ENCODE data around the gene PLEKHH1. TPM values are rescaled to one million over a fixed set of nuclear protein-coding genes. Genes with fewer than 3 reads are reported as not detected.

The PLEKHH1 gene
- total RNA-seq, 1 experiment from 2014 or later, result 35.3 TPM

- no peak overlapping the region for H2AK5ac ChIP-seq (ENCODE audit: insufficient read length, low read length)
- H3K9me3 Mint-ChIP-seq, result no peaks in the 10 kb centered on the region
- H3T11ph ChIP-seq (ENCODE audit: low read length), result no peak overlapping the region
- no peak overlapping the region for H2AFZ ChIP-seq (ENCODE audit: low read length)
- H3K4me1 ChIP-seq (ENCODE audit: insufficient read depth, low read length), result no peaks in the 10 kb centered on the region
- H3K14ac ChIP-seq (ENCODE audit: insufficient read depth, low read length), result no peak overlapping the region
- no peak overlapping the region for H2BK5ac ChIP-seq (ENCODE audit: insufficient read length, low read length)
- H3K4me1 Mint-ChIP-seq, result peaks cover 18 to 25% of the 10 kb centered on the region in 2 experiments
- H3K9ac ChIP-seq (ENCODE audit: extremely low read depth, insufficient read length, low read length), result no peak overlapping the region
- no peak overlapping the region; a peak in 1 of 5 replicates for H3K4me3 Mint-ChIP-seq
- no peak overlapping the region for H2BK120ac ChIP-seq (ENCODE audit: low read depth, low read length, poor library complexity, severe bottlenecking)
- no peak overlapping the region for H3K27ac ChIP-seq (ENCODE audit: insufficient read length, low read depth, low read length)
- H4K5ac ChIP-seq (ENCODE audit: insufficient read length, low read depth, low read length), result no peak overlapping the region
- H2BK15ac ChIP-seq (ENCODE audit: low read depth, low read length), result no peak overlapping the region
- no peak overlapping the region for H2BK12ac ChIP-seq (ENCODE audit: insufficient read length, low read depth, low read length)
- H3K18ac ChIP-seq (ENCODE audit: insufficient read length, low read depth, low read length), result no peak overlapping the region
- no peak overlapping the region for H3K23ac ChIP-seq (ENCODE audit: insufficient read length, low read depth, low read length)
- peaks cover 0 to 22% (median 7%) of the 10 kb centered on the region in 3 experiments; a peak in 6 of 7 replicates for H3K36me3 Mint-ChIP-seq (ENCODE audit: insufficient read depth in 1 of 3, low read depth in 3 of 3)
- DNase-seq, result no peak
- no CpG with 5 or more reads among the region's 3 CpGs for WGBS (ENCODE audit: extremely low coverage, insufficient read length, low lambda C conversion rate)
- H3K4me2 ChIP-seq (ENCODE audit: insufficient read depth, insufficient read length, low read length), result no peak overlapping the region
- no peak overlapping the region for H3K4ac ChIP-seq (ENCODE audit: low read depth, low read length)
- H3K79me2 ChIP-seq (ENCODE audit: insufficient read depth, low read length), result no peaks in the 10 kb centered on the region
- H3K27ac Mint-ChIP-seq, result peak overlapping the region in 2 of 3 experiments; percentile 80 to 82; a peak in 4 of 7 replicates
- H3K79me1 ChIP-seq (ENCODE audit: insufficient read depth, low read depth, low read length, poor library complexity, severe bottlenecking), result no peaks in the 10 kb centered on the region
- no peaks in the 10 kb centered on the region for H3K27me3 Mint-ChIP-seq (ENCODE audit: low read depth)
- no peaks in the 10 kb centered on the region for H3K23me2 ChIP-seq (ENCODE audit: insufficient read length, low read depth, low read length, poor library complexity, severe bottlenecking)
- no peak for TF ChIP-seq CTCF (conservative IDR thresholded peaks at IDR 0.05)
- H4K20me1 ChIP-seq (ENCODE audit: control insufficient read depth, insufficient read depth, insufficient read length), result no peaks in the 10 kb centered on the region
- H2BK20ac ChIP-seq (ENCODE audit: low read depth, low read length, poor library complexity, severe bottlenecking), result no peak overlapping the region
- no peak overlapping the region for H3K56ac ChIP-seq (ENCODE audit: insufficient read length, low read depth, low read length)
- H4K8ac ChIP-seq (replicated peaks; ENCODE audit: insufficient read length, low read depth, low read length), result no peak overlapping the region
- H4K91ac ChIP-seq (ENCODE audit: insufficient read length, low read depth, low read length), result no peak overlapping the region
- H3K9me3 ChIP-seq (ENCODE audit: control insufficient read depth, low read depth, low read length), result no peaks in the 10 kb centered on the region
- H3K27me3 ChIP-seq (ENCODE audit: insufficient read depth, low read length), result no peaks in the 10 kb centered on the region
Observed at GRCh38 chr14:67567654-67568053, 34.6 kb downstream of the PLEKHH1 start.

Data from H9 (cell line).